Heart right ventricle (tissue), 16 donors: Measurements from ENCODE around the gene TMEM53. TPM values are rescaled to one million over a fixed set of nuclear protein-coding genes. Genes with fewer than 3 reads are reported as not detected.
A peak's percentile ranks its signal among the peaks of the same experiment; 100 is the strongest.

Experiments
- ATAC-seq, 8 donors: fragments of 200-7000 bp; cut with Tn5 transposase; one replicate each; pipeline ENCODE4 v1.9.1; 2020; ENCODE audit warnings: mild to moderate bottlenecking in 8 of 8, moderate library complexity in 8 of 8, moderate number of reproducible peaks in 1 of 8
- DNase-seq, 2 donors: peaks; one replicate each; pipeline ENCODE4 v3.0.0-alpha.2; 2020
- H3K27ac ChIP-seq, 10 donors: fragments of 200-600 bp; sonication (generic) in 2 of 10; one replicate each; pipeline versions ENCODE4 v1.5.0 to v1.8.0; 2020 to 2022; ENCODE audit warnings: mild to moderate bottlenecking in 3 of 10
- H3K27me3 ChIP-seq, 7 donors: fragments of 200-600 bp; one replicate each; pipeline ENCODE4 v1.8.0; 2021 to 2022; ENCODE audit warnings: mild to moderate bottlenecking in 2 of 7
- H3K36me3 ChIP-seq, 9 donors: fragments of 200-600 bp; sonication (generic) in 1 of 9; one replicate each; pipeline versions ENCODE4 v1.5.0 to v1.8.0; 2020 to 2022; ENCODE audit warnings: mild to moderate bottlenecking in 2 of 9
- H3K4me1 ChIP-seq, 9 donors: fragments of 200-600 bp; sonication (generic) in 1 of 9; one replicate each; pipeline versions ENCODE4 v1.5.0 to v1.8.0; 2020 to 2022; ENCODE audit warnings: mild to moderate bottlenecking in 4 of 9
- H3K4me3 ChIP-seq, 10 donors: fragments of 200-600 bp; sonication (generic) in 2 of 10; one replicate each; pipeline versions ENCODE4 v1.5.0 to v1.8.0; 2020 to 2022; ENCODE audit warnings: mild to moderate bottlenecking in 7 of 10, moderate library complexity in 2 of 10
- H3K9me3 ChIP-seq, 11 donors: fragments of 200-600 bp in 10 of 11; sonication (generic) in 2 of 11; one replicate each; pipeline versions ENCODE4 v1.5.0 to v1.8.0; 2013 to 2022; ENCODE audit warnings: mild to moderate bottlenecking in 2 of 11, control low read depth in 1 of 11, moderate library complexity in 1 of 11
- CTCF ChIP-seq, 9 donors: fragments of 200-600 bp; sonication (generic) in 2 of 9; IDR thresholded peaks; one replicate each; pipeline versions ENCODE4 v1.5.0 to v1.8.0; 2021 to 2022; ENCODE audit warnings: antibody characterized with exemption in 9 of 9, mild to moderate bottlenecking in 5 of 9, moderate library complexity in 1 of 9
- WGBS, 2 donors: extraction: QIAGEN DNeasy Blood & Tissue Kit; methylation state at CpG; one replicate each; pipeline ENCODE4 v1.1.7; 2013; ENCODE audit warnings: inconsistent platforms in 1 of 2; 5-methylcytosine and 5-hydroxymethylcytosine counted together
- intact Hi-C, 10 donors: fragments of 100-400 bp; cut with DNase I; formaldehyde crosslinking; loops; one replicate each; pipeline versions ENCODE4 v1.11.1 to v1.14.2; 2022
- polyA plus RNA-seq, 2 donors: library from polyadenylated mRNA; stranded (reverse); fragments of 200-250 nt; gene quantifications; one replicate each; pipeline ENCODE4 v1.2.3, GENCODE V29; 2013
- total RNA-seq, 10 donors: library from RNA; stranded (reverse); fragmentation: NEBNext Ultra II Directional in 3 of 10; extraction: Animal tissue kit (Norgen Biotek cat#: 25700) in 3 of 10; gene quantifications; one replicate each; pipeline versions ENCODE4 v1.2.1 to v1.2.4, GENCODE V29; 2021 to 2023
- donor health status: Arrhythmogenic right ventricular cardiomyopathy.
- donor health status: ischemic (EF 13 %, LVEDD 7.1; RV severe dilation, severe dysfunction).
- donor health status: healthy with polysubstance abuse.
- donor health status: DM: no; HTN: yes; CAD: no.
- donor health status: DM: no; HTN: no; CAD: no.
- donor health status: ischemic (EF 25% LVEDD 6.9; RV normal size, moderate dysfunction).
- donor health status: ischemic (EF 25% LVEDD 5.7; RV mildly dilated, moderate dysfunction).
- donor health status: healthy.
- donor health status: DM: yes; HTN: yes; CAD: no.
- donor health status: Ischemic cardiomyopathy.
- donor health status: ischemic (EF 35%, LVEDD 5.7; RV mildly dilated, moderate dysfunction).
- donor health status: nonischemic (EF 11% LVEDD 7.7; RV severe dilation, severe dysfunction).
- donor health status: DM: yes; HTN: yes; CAD: no.
- donor health status: PGD.
- donor health status: ischemic (EF 29% LVEDD 5.4; RV normal size, mild dysfunction).
- donor health status: nonischemic (EF 23%, LVEDD 6.1; RV moderate dilation, normal function).

Gene TMEM53
- total and polyA plus RNA-seq, 12 donors: 6.6 to 21.0 (median 12.2) TPM

DNA sequence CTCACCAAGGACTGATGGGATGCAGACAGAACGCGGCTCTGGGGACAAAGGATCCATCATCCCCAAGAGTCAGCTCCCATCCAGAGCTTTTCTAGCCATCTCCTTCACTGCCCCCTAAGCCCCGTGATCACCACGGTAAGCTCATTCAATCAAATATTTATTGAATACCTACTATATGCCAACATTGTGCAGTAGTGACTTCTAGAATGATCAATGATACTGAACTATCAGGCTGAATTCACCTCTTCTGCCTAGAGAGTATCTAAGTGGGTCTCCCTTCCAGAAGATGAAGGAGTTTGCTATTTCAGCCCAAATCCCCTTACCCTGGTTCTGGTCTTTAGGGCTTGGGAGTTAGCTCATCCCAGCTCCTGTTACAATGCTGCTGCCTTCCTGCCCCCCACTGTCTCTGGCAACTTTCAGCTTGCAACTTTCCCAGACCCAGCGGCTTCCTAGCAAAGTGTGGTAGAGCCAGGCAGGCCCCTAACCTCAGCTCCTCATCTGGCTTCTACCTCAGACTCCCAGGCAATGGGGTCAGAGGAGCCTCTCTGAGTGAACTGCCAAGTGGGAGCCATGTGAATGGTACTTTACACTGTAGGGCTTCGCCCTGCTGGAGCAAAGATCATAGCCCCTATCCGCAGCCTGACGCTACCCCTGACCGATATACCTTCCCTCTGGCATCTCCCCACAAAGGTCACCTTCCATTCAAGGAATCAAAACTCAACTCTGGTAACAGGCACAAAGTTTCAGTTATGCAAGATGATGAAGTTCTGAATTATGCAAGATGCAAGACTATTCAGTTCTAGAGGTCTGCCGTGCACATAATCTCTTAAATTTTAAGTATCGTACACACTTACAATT lies 20.9 kb downstream of the TMEM53 start:
- intact Hi-C loops: loop anchor here in 8 of 10 donors (1.0 to 10.0 kb wide), 6 partner anchors 44 to 439 kb away; partner anchors contain the start of gene DMAP1 (in 3 of the 8)
- H3K4me3 ChIP-seq: no peak overlapping the region
- TF ChIP-seq CTCF (IDR thresholded peaks at IDR 0.05): peak in 2 of 9 donors; percentile 16 to 25
- WGBS, 2 donors: 65% methylated on average over 11 of the region's 11 CpGs
- H3K27me3 ChIP-seq: no peaks in the 10 kb centered on the region
- H3K27ac ChIP-seq: no peak overlapping the region
- peaks cover 0 to 10% (median 0%) of the 10 kb centered on the region in 9 donors for H3K4me1 ChIP-seq
- no peaks in the 10 kb centered on the region for H3K9me3 ChIP-seq
- ATAC-seq (no peak), DNase-seq (no peak)
- peaks cover 0 to 72% (median 26%) of the 10 kb centered on the region in 9 donors for H3K36me3 ChIP-seq

DNA sequence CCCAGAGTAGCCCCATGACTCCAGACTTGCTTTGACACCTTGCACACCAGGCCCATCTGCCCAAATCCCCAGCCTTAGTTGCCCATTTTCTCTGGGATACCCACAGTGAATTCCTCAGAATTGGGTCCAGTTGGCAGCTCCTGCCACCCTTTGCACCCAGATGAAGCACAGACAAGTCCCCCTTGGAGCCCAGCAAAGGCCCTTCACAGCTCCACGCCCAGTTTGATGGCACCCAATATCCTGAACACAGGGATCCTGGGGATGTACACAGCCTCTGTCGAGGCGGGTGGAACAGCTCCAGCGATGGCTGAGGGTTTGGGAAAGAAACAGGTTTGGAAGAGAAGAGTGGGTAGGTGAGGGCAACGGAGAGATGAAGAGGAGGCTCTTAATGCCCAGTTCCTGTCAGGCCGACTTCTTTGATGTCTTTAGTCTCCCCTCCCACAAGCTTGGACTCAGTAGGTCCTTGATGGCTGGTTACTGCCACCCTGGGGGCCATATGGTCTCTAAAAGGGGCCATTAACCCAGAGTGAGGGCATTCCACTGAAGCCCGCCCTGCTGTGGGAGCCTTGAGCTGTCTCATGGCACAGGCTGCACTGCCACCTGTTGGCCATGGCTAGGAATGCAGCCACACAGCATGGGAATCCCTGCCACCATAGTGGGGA lies 21.7 kb downstream of the TMEM53 start:
- WGBS, 2 donors: 60 to 66% methylated on average over 7 of the region's 7 CpGs
- H3K4me1 ChIP-seq: peaks cover 0 to 10% (median 0%) of the 10 kb centered on the region in 9 donors
- no peak overlapping the region for H3K4me3 ChIP-seq
- ATAC-seq (peak; percentile 66 to 88 (median 78)), DNase-seq (peak; percentile 64 to 82)
- peak; percentile 84 to 97 (median 95) for TF ChIP-seq CTCF (IDR thresholded peaks at IDR 0.05)
- H3K36me3 ChIP-seq: peaks cover 0 to 80% (median 26%) of the 10 kb centered on the region in 9 donors
- intact Hi-C loops: loop anchor here in 8 of 10 donors (1.0 to 10.0 kb wide), 6 partner anchors 43 to 438 kb away; partner anchors contain the start of gene DMAP1 (in 3 of the 8)
- no peaks in the 10 kb centered on the region for H3K9me3 ChIP-seq
- H3K27ac ChIP-seq: no peak overlapping the region
- no peaks in the 10 kb centered on the region for H3K27me3 ChIP-seq

DNA sequence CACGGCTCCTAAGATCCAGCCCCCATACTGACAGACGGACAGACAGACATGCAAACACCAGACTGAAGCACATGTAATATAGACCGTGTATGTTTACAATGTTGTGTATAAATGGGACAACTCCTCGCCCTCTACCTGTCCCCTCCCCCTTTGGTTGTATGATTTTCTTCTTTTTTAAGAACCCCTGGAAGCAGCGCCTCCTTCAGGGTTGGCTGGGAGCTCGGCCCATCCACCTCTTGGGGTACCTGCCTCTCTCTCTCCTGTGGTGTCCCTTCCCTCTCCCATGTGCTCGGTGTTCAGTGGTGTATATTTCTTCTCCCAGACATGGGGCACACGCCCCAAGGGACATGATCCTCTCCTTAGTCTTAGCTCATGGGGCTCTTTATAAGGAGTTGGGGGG lies 23.2 kb downstream of the TMEM53 start:
- intact Hi-C loops: loop anchor here in 6 of 10 donors (5.0 to 10.0 kb wide), 4 partner anchors 76 to 436 kb away; partner anchors contain the start of gene DMAP1 (in 3 of the 6)
- H3K27ac ChIP-seq: peak overlapping the region in 3 of 10 donors; percentile 53 to 65 (median 61)
- peaks cover 0 to 10% (median 0%) of the 10 kb centered on the region in 9 donors for H3K4me1 ChIP-seq
- H3K9me3 ChIP-seq: no peaks in the 10 kb centered on the region
- TF ChIP-seq CTCF (IDR thresholded peaks at IDR 0.05): no peak
- H3K27me3 ChIP-seq: no peaks in the 10 kb centered on the region
- 90 to 91% methylated on average over 8 of the region's 8 CpGs for WGBS, 2 donors
- DNase-seq (no peak), ATAC-seq (no peak)
- no peak overlapping the region for H3K4me3 ChIP-seq
- H3K36me3 ChIP-seq: peaks cover 0 to 89% (median 28%) of the 10 kb centered on the region in 9 donors
